HepG2 (cell line): ENCODE measurements around the gene ZNF474. TPM values are rescaled to one million over a fixed set of nuclear protein-coding genes. Genes with fewer than 3 reads are reported as not detected.

Source experiments
- ATAC-seq: fragments of 200-7000 bp; cut with Tn5 transposase; 3 replicates; pipeline ENCODE4 v1.9.1; 2020; ENCODE audit warnings: mild to moderate bottlenecking, moderate library complexity
- BruUV-seq: library from RNA; stranded (reverse); fragments of 400-500 nt; replicated peaks from 2 replicates; lab custom pipeline; 2021; lab: Mats Ljungman, UMichigan
- CTCF ChIA-PET: fragments of 300-600 bp; formaldehyde crosslinking; extraction: SDS; loops from one replicate; lab custom pipeline; 2021; ENCODE audit warnings: low total read pairs, inconsistent platforms, low intra/inter-chr PET ratio; lab: Yijun Ruan, JAX
- POLR2A ChIA-PET: fragments of 350-600 bp; sonication (Branson Sonifier 250); formaldehyde crosslinking; loops from one replicate; lab custom pipeline; 2020; ENCODE audit warnings: antibody characterized with exemption, inconsistent platforms; lab: Yijun Ruan, JAX
- DNase-seq: peaks from one replicate; pipeline ENCODE4 v3.0.0-alpha.2; 2015; ENCODE audit warnings: low spot score
- FAIRE-seq: peaks from 3 replicates; lab custom pipeline; 2011; peaks lifted over from hg19 to GRCh38; lab: Jason Lieb, UNC
- H2AFZ ChIP-seq: one replicate; pipeline ENCODE4 v1.6.1; 2011; ENCODE audit warnings: low read length, inconsistent platforms
- H3K27ac ChIP-seq: fragments of 300-600 bp; 3 replicates; pipeline ENCODE4 v1.8.0; 2011; ENCODE audit warnings: mixed run types, mild to moderate bottlenecking, mixed read lengths, low read length, inconsistent platforms; ENCODE audit not compliant: insufficient read depth; ENCODE audit errors: extremely low read length
- H3K27me3 ChIP-seq, 2 experiments: fragments of 200-600 bp in 1 of 2; 2 replicates in 1 of 2; 3 replicates in 1 of 2; pipeline versions ENCODE4 v1.6.0 to v1.8.0; 2011; ENCODE audit warnings: low read length in 2 of 2, mild to moderate bottlenecking in 2 of 2, moderate library complexity in 2 of 2, inconsistent platforms in 1 of 2; ENCODE audit not compliant: insufficient read depth in 2 of 2, control insufficient read depth in 1 of 2
- H3K36me3 ChIP-seq, 2 experiments: fragments of 200-600 bp in 1 of 2; replicated peaks in 1 of 2; 2 replicates in 1 of 2; 3 replicates in 1 of 2; pipeline versions ENCODE4 v1.5.1 to v1.8.0; 2011; ENCODE audit warnings: low read length in 2 of 2, inconsistent platforms in 1 of 2; ENCODE audit not compliant: insufficient read depth in 2 of 2, control insufficient read depth in 1 of 2
- H3K4me1 ChIP-seq: 2 replicates; pipeline ENCODE4 v1.5.1; 2012; ENCODE audit warnings: low read length, inconsistent platforms; ENCODE audit not compliant: insufficient read depth
- H3K4me2 ChIP-seq: 2 replicates; pipeline ENCODE4 v1.6.0; 2011; ENCODE audit warnings: low read depth, low read length, inconsistent platforms
- H3K4me3 ChIP-seq, 3 experiments: fragments of 200-600 bp in 1 of 3; sonication (generic), shearing (Covaris generic) in 1 of 3; replicated peaks in 1 of 3; 2 replicates each; pipeline ENCODE4 v1.5.1; 2011 to 2016; ENCODE audit warnings: low read length in 3 of 3, inconsistent platforms in 2 of 3, low read depth in 2 of 3, mild to moderate bottlenecking in 2 of 3, control low read depth in 1 of 3, mixed read lengths in 1 of 3; ENCODE audit not compliant: insufficient read depth in 1 of 3
- H3K79me2 ChIP-seq: one replicate; pipeline ENCODE4 v1.6.1; 2011; ENCODE audit warnings: low read length, inconsistent platforms; ENCODE audit not compliant: insufficient read depth
- H3K9ac ChIP-seq: 2 replicates; pipeline ENCODE4 v1.6.0; 2011; ENCODE audit warnings: mild to moderate bottlenecking, low read depth, low read length, inconsistent platforms; ENCODE audit not compliant: insufficient read depth
- H3K9me3 ChIP-seq: 2 replicates; pipeline ENCODE4 v1.5.1; 2012; ENCODE audit warnings: mild to moderate bottlenecking, low read length
- H4K20me1 ChIP-seq: 2 replicates; pipeline ENCODE4 v1.6.0; 2011; ENCODE audit warnings: inconsistent platforms, mild to moderate bottlenecking, low read length, moderate library complexity; ENCODE audit not compliant: insufficient read depth
- ARID2 ChIP-seq: sonication (generic); formaldehyde crosslinking; IDR thresholded peaks from 2 replicates; pipeline ENCODE4 v1.8.1; 2022; ENCODE audit warnings: mild to moderate bottlenecking, missing genetic modification reagents, borderline replicate concordance
- ETS1 ChIP-seq: sonication (generic); formaldehyde crosslinking; IDR thresholded peaks from 2 replicates; pipeline ENCODE4 v1.4.0; 2020; ENCODE audit warnings: missing genetic modification reagents
- GLI4 ChIP-seq: sonication (generic); formaldehyde crosslinking; IDR thresholded peaks from 2 replicates; pipeline ENCODE4 v1.5.1; 2020; ENCODE audit warnings: missing genetic modification reagents, mild to moderate bottlenecking, moderate library complexity, borderline replicate concordance
- GZF1 ChIP-seq: sonication (generic); formaldehyde crosslinking; IDR thresholded peaks from 2 replicates; pipeline ENCODE4 v1.5.1; 2020; ENCODE audit warnings: mild to moderate bottlenecking, missing genetic modification reagents
- MXD1 ChIP-seq: sonication (generic); formaldehyde crosslinking; IDR thresholded peaks from 2 replicates; pipeline ENCODE4 v1.4.0; 2020; ENCODE audit warnings: mild to moderate bottlenecking, missing genetic modification reagents
- REPIN1 ChIP-seq: sonication (generic); formaldehyde crosslinking; IDR thresholded peaks from 2 replicates; pipeline ENCODE4 v1.8.0; 2022; ENCODE audit warnings: missing genetic modification reagents, low read depth, mild to moderate bottlenecking, borderline replicate concordance
- RFXANK ChIP-seq: IDR thresholded peaks from 2 replicates; pipeline ENCODE4 v1.6.1; 2016
- SMAD3 ChIP-seq: sonication (generic); formaldehyde crosslinking; IDR thresholded peaks from 2 replicates; pipeline ENCODE4 v1.4.0; 2020; ENCODE audit warnings: missing genetic modification reagents
- THAP9 ChIP-seq: sonication (generic); formaldehyde crosslinking; IDR thresholded peaks from 2 replicates; pipeline ENCODE4; 2020; ENCODE audit warnings: missing genetic modification reagents, mild to moderate bottlenecking, borderline replicate concordance
- THYN1 ChIP-seq: sonication (generic); formaldehyde crosslinking; IDR thresholded peaks from 2 replicates; pipeline ENCODE4 v1.8.1; 2023; ENCODE audit warnings: low read depth, mild to moderate bottlenecking, moderate library complexity, missing genetic modification reagents, borderline replicate concordance
- U2AF1 ChIP-seq: fragments of 200-400 bp; formaldehyde crosslinking; optimal IDR thresholded peaks from 2 replicates; pipeline ENCODE3; 2017; ENCODE audit warnings: mild to moderate bottlenecking, low read depth, low read length
- ZBTB7B ChIP-seq: sonication (generic); formaldehyde crosslinking; IDR thresholded peaks from 2 replicates; pipeline ENCODE4 v1.4.0; 2020; ENCODE audit warnings: missing genetic modification reagents
- ZKSCAN5 ChIP-seq: sonication (generic); formaldehyde crosslinking; IDR thresholded peaks from 2 replicates; pipeline ENCODE4 v1.5.1; 2020; ENCODE audit warnings: mild to moderate bottlenecking, missing genetic modification reagents
- ZNF10 ChIP-seq: sonication (generic); formaldehyde crosslinking; IDR thresholded peaks from 2 replicates; pipeline ENCODE4 v1.4.0; 2020; ENCODE audit warnings: mild to moderate bottlenecking, low read depth, missing genetic modification reagents, borderline replicate concordance
- ZNF549 ChIP-seq: sonication (generic); formaldehyde crosslinking; IDR thresholded peaks from 2 replicates; pipeline ENCODE4 v1.5.0; 2020; ENCODE audit warnings: missing genetic modification reagents
- ZNF674 ChIP-seq: sonication (generic); formaldehyde crosslinking; IDR thresholded peaks from 2 replicates; pipeline ENCODE4 v1.5.0; 2020; ENCODE audit warnings: low read depth, mild to moderate bottlenecking, missing genetic modification reagents
- ZNF766 ChIP-seq: sonication (generic); formaldehyde crosslinking; IDR thresholded peaks from 2 replicates; pipeline ENCODE4 v1.5.0; 2020; ENCODE audit warnings: missing genetic modification reagents, borderline replicate concordance
- WGBS: methylation state at CpG from one replicate; pipeline ENCODE4 v1.1.6; 2017; ENCODE audit warnings: low lambda C conversion rate; 5-methylcytosine and 5-hydroxymethylcytosine counted together
- in situ Hi-C: cut with HindIII; loops from 2 replicates; pipeline ENCODE4 v1.10.0; 2017; ENCODE audit warnings: low pct_unique_long_range_greater_than_20kb; ENCODE audit not compliant: extremely low pct_ligation_motif_present
- intact Hi-C: fragments of 100-400 bp; cut with micrococcal nuclease; formaldehyde crosslinking; loops from one replicate; pipeline ENCODE4 v1.10.0; 2022; ENCODE audit not compliant: unreplicated experiment
- polyA plus RNA-seq, 8 experiments: library from polyadenylated mRNA; depleted of rRNA in 3 of 8; stranded (reverse) in 7 of 8; unstranded in 1 of 8; fragments of >200 nt; fragmentation: Illumina TruSeq in 4 of 8; extraction: Trizol in 4 of 8; gene quantifications; 2 replicates each; pipeline versions ENCODE4 v1.2.1 to v1.2.3, GENCODE V29; 2011 to 2016; ENCODE audit warnings: low read depth in 4 of 8, missing spikeins in 1 of 8, mixed read lengths in 1 of 8; ENCODE audit not compliant: insufficient read depth in 1 of 8
- total RNA-seq, 5 experiments: library from RNA; depleted of rRNA; stranded (reverse); fragments of >200 nt; fragmentation: Illumina TruSeq; extraction: Trizol; gene quantifications; 2 replicates each; pipeline ENCODE4 v1.2.3, GENCODE V29; 2016; ENCODE audit warnings: low read depth in 1 of 5

The ZNF474 gene
- total and polyA plus RNA-seq, 2 of the 13 experiments (the other 11 are each of a cell fraction or from before 2014, with no cell fraction given): 0.07 TPM; not detected in 1

GRCh38 chr5:122145906-122146305 is 16.6 kb downstream of the ZNF474 start:
- in situ Hi-C loops: no loop called here

GRCh38 chr5:122149321-122150090 is 20.2 kb downstream of the ZNF474 start:
- BruUV-seq: no TSS peak
- Histone ChIP-seq H3K79me2 (no peaks in the 10 kb centered on the region), H3K9me3 (no peaks in the 10 kb centered on the region), H2AFZ (no peak overlapping the region), H3K4me2 (no peak overlapping the region), H3K27ac (no peak overlapping the region), H3K4me1 (no peaks in the 10 kb centered on the region), H3K27me3 (no peaks in the 10 kb centered on the region; a peak in 1 of 5 replicates), H4K20me1 (no peaks in the 10 kb centered on the region), H3K36me3 (no peaks in the 10 kb centered on the region), H3K4me3 (no peak overlapping the region), H3K9ac (no peak overlapping the region)
- intact Hi-C loops: no loop called here
- CTCF ChIA-PET: no interaction called here
- DNase-seq (no peak), ATAC-seq (no peak), FAIRE-seq (no peak)
- 27% methylated on average over 4 of the region's 4 CpGs for WGBS
- in situ Hi-C loops: no loop called here
- POLR2A ChIA-PET: no interaction called here
- TF ChIP-seq THAP9 (CRISPR knock-in tag) (no peak), ZNF674 (CRISPR knock-in tag) (no peak), GLI4 (CRISPR knock-in tag) (no peak), REPIN1 (CRISPR knock-in tag) (no peak), ZNF766 (CRISPR knock-in tag) (no peak), GZF1 (no peak), ZKSCAN5 (CRISPR knock-in tag) (no peak), MXD1 (CRISPR knock-in tag) (no peak), ETS1 (no peak)

More at GRCh38 chr5:122145906-122146305, 16.6 kb downstream of the ZNF474 start:
- no peak overlapping the region for H3K27ac ChIP-seq
- POLR2A ChIA-PET: no interaction called here
- H3K4me3 ChIP-seq: no peak overlapping the region
- H4K20me1 ChIP-seq: no peaks in the 10 kb centered on the region
- TF ChIP-seq THYN1 (CRISPR knock-in tag): no peak
- no peak for TF ChIP-seq ZNF549 (CRISPR knock-in tag)
- TF ChIP-seq RFXANK (CRISPR knock-in tag): no peak
- TF ChIP-seq U2AF1: no peak
- no peak for TF ChIP-seq ZBTB7B
- TF ChIP-seq ARID2 (CRISPR knock-in tag): no peak
- no peak for TF ChIP-seq SMAD3
- TF ChIP-seq ZNF10 (CRISPR knock-in tag): no peak
- TF ChIP-seq, all 625 proteins: peak for 0
- no peak overlapping the region for H2AFZ ChIP-seq
- DNase-seq (no peak), FAIRE-seq (no peak), ATAC-seq (no peak)
- no peak overlapping the region for H3K4me2 ChIP-seq
- 0% methylated on average over 1 of the region's 1 CpG for WGBS
- no peaks in the 10 kb centered on the region for H3K79me2 ChIP-seq
- CTCF ChIA-PET: no interaction called here
- no TSS peak for BruUV-seq
- H3K27me3 ChIP-seq: no peaks in the 10 kb centered on the region
- intact Hi-C loops: no loop called here
- H3K9me3 ChIP-seq: no peaks in the 10 kb centered on the region
- no peaks in the 10 kb centered on the region for H3K36me3 ChIP-seq
- H3K4me1 ChIP-seq: no peaks in the 10 kb centered on the region
- no peak overlapping the region for H3K9ac ChIP-seq
